ENCODE data around the gene CDK3. TPM values are rescaled to one million over a fixed set of nuclear protein-coding genes. Genes with fewer than 3 reads are reported as not detected.
"Not testable (repeated sequence)": the region's sequence is repeated elsewhere in the genome, so short reads cannot be mapped to it uniquely, and the experiment has no call there.

Gene CDK3
- total RNA-seq, 4 donors from 2014 or later: 2.4 to 6.6 (median 3.6) TPM

DNA sequence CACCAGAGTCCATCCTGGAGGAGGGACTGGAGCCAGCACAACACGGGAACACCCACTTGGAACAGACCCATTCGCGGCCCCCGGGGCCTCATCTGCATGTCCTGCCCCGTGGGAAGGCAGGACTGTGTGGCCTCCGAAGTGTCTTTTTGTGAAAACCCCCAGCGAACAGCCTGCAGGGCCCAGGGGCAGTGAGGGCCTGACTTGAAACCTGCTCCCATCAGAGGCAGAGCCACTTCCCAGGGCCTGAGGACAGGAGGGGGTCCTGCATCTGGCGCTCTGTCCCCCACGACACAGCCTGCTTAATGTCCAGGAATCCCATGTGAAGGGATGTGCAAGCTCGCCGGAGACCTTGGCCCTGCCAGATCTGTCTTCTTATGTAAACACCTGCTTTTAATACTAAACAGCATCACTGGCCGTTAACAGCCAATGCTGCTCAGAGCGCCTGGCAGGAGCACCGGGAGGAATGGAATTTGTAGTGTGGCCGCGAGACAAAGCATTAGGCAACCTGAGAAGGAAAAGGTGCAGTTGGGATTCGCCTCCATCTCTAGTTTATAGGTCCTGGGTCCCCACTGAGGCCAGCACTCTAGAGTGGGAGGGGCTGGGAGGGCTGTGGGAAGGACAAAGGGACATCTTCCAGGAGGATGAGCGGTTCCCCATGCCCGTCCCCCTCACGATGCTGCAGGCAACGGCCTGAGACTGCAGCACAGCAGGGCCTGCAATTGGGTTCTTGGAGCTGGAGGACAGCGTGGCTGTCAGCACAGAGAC is 36.0 kb downstream of the CDK3 start:
- Histone ChIP-seq H3K4me1 (peaks cover 0 to 15% (median 0%) of the 10 kb centered on the region in 3 donors), H3K36me3 (peaks cover 15 to 42% (median 25%) of the 10 kb centered on the region in 3 donors), H3K27me3 (no peaks in the 10 kb centered on the region), H3K4me3 (no peak overlapping the region), H3K9me3 (no peaks in the 10 kb centered on the region), H3K27ac (no peak overlapping the region)
- intact Hi-C loops (cut with DNase I): no loop called here
- TF ChIP-seq, protein P1, sequence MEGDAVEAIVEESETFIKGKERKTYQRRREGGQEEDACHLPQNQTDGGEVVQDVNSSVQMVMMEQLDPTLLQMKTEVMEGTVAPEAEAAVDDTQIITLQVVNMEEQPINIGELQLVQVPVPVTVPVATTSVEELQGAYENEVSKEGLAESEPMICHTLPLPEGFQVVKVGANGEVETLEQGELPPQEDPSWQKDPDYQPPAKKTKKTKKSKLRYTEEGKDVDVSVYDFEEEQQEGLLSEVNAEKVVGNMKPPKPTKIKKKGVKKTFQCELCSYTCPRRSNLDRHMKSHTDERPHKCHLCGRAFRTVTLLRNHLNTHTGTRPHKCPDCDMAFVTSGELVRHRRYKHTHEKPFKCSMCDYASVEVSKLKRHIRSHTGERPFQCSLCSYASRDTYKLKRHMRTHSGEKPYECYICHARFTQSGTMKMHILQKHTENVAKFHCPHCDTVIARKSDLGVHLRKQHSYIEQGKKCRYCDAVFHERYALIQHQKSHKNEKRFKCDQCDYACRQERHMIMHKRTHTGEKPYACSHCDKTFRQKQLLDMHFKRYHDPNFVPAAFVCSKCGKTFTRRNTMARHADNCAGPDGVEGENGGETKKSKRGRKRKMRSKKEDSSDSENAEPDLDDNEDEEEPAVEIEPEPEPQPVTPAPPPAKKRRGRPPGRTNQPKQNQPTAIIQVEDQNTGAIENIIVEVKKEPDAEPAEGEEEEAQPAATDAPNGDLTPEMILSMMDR (IDR thresholded peaks at IDR 0.05): no peak
- TF ChIP-seq POLR2A (IDR thresholded peaks at IDR 0.05): no peak
- no peak for DNase-seq
- 40 to 45% methylated on average over 10 to 13 of the region's 22 CpGs for WGBS, 2 donors

DNA sequence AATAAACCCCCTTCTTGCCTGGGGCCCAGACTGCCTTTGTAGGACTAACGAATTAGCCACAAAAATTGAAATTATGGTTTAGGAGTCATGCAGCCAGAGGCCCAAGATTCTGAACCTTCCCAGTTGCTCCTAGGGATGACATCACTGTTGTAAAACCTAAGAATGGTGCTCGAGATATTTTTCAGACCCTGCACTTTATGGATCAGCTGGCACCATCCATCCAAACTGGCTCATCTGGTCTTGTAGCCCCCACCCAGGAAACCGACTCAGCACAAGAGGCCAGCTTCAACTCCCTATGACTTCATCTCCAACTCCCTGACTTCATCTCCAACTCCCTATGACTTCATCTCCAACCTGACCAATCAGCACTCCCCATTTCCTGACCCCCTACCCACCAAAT is 37.4 kb downstream of the CDK3 start:
- intact Hi-C loops (cut with DNase I): no loop called here
- Histone ChIP-seq H3K9me3 (no peaks in the 10 kb centered on the region), H3K27ac (peak overlapping the region in 1 of 4 donors; percentile 23), H3K4me1 (peaks cover 0 to 16% (median 0%) of the 10 kb centered on the region in 3 donors), H3K36me3 (peaks cover 26 to 55% (median 39%) of the 10 kb centered on the region in 3 donors), H3K27me3 (no peaks in the 10 kb centered on the region), H3K4me3 (no peak overlapping the region)
- no peak for DNase-seq
- WGBS, 2 donors: 66% methylated on average over 2 to 3 of the region's 3 CpGs
- TF ChIP-seq, protein P1 (IDR thresholded peaks at IDR 0.05): no peak
- no peak for TF ChIP-seq POLR2A (IDR thresholded peaks at IDR 0.05)

DNA sequence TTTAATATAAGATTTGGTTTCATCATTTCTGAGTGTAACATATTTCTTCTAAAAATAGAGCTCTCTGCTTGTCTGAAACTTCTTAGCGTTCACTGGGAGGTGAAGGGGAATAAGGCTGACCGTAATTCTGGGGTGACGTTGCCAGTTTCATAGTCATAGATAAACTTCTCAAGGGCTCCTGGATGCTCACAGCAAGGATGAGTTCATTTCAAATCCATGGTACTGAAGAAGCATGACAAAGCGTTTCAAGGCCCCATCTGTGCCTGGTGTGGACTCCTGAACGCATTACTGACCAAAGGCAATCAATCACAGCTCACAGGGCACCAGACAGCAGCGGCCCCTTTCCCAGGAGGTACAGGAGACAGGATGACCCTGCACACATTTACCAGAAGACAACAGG is 38.5 kb downstream of the CDK3 start:
- Histone ChIP-seq H3K27ac (no peak overlapping the region), H3K36me3 (peaks cover 37 to 66% (median 49%) of the 10 kb centered on the region in 3 donors), H3K4me3 (no peak overlapping the region), H3K4me1 (peaks cover 3 to 27% (median 6%) of the 10 kb centered on the region in 3 donors), H3K9me3 (no peaks in the 10 kb centered on the region), H3K27me3 (no peaks in the 10 kb centered on the region)
- intact Hi-C loops (cut with DNase I): no loop called here
- TF ChIP-seq POLR2A (IDR thresholded peaks at IDR 0.05): no peak
- TF ChIP-seq, protein P1 (IDR thresholded peaks at IDR 0.05): no peak
- no peak for DNase-seq
- 88 to 91% methylated on average over 4 to 5 of the region's 6 CpGs for WGBS, 2 donors

DNA sequence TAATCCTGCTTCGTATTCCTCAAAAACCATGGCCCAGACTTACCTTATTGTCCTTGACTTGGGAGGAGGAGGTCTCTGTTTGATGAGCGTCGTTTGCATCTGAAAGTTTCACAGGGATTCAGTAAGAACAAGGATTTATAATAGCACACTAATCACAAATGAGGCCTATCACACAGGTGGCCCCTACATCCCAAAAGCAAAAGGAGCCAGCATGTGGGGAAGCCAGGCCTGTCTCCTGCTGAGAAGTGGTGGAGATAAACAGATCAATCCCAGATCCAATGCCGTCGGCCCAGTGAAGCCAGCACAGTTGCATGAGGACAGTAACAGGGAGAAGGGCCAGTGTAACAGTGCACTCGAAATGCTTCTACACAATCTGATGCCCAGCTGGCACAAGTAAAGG is 39.7 kb downstream of the CDK3 start:
- DNase-seq: no peak
- intact Hi-C loops (cut with DNase I): no loop called here
- Histone ChIP-seq H3K9me3 (no peaks in the 10 kb centered on the region), H3K4me1 (peaks cover 11 to 39% (median 16%) of the 10 kb centered on the region in 3 donors), H3K27ac (no peak overlapping the region), H3K27me3 (no peaks in the 10 kb centered on the region), H3K36me3 (peaks cover 40 to 78% (median 61%) of the 10 kb centered on the region in 3 donors), H3K4me3 (no peak overlapping the region)
- WGBS, 2 donors: 67 to 83% methylated on average over 4 to 5 of the region's 6 CpGs
- TF ChIP-seq, protein P1 (IDR thresholded peaks at IDR 0.05): no peak

DNA sequence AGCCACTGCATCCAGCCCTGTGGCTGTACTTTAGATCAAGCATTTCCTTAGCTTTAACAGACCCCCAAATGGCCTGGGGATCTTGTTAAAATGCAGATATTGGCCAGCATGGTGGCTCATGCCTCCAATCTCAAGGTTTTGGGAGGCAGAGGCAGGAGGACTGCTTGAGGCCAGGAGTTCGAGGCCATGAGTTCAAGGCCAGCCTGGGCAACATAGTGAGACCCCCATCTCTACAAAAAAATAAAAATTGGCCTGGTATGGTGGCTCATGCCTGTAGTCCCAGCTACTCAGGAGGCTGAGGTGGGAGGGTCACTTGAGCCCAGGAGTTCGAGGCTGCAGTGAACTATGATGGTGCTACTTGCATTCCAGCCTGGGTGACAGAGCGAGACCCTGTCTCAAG is 42.2 kb downstream of the CDK3 start:
- H3K9me3 ChIP-seq; H3K27me3 ChIP-seq; intact Hi-C loops (cut with DNase I); DNase-seq; H3K4me3 ChIP-seq: not testable (repeated sequence)
- H3K36me3 ChIP-seq: peaks cover 60 to 100% (median 85%) of the 10 kb centered on the region in 3 donors
- H3K27ac ChIP-seq: peak overlapping the region in 3 of 4 donors; percentile 72 to 88 (median 83)
- peaks cover 11 to 43% (median 16%) of the 10 kb centered on the region in 3 donors for H3K4me1 ChIP-seq
- 94 to 100% methylated on average over 2 of the region's 3 CpGs for WGBS, 2 donors

DNA sequence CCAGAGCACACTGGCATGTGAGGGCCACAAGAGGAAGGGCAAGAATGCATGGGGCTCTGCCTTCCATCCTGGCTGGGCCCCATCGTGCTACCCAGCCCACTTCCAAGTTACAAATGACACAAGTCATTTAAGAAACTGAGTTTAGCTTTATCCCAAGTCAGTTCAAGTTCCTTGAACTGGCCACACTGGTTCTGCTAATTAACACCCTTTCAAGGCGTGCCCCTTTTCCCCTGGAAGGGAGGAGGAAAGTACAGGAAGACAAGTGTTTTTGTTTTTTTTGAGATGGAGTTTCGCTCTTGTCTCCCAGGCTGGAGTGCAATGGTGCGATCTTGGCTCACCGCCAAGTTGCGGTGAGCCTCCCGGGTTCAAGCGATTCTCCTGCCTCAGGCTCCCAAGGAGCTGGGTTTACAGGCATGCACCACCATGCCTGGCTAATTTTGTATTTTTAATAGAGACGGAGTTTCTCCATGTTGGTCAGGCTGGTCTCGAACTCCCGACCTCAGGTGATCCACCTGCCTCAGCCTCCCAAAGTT is 43.9 kb downstream of the CDK3 start:
- H3K27ac ChIP-seq: peak overlapping the region; percentile 67 to 88 (median 78)
- H3K27me3 ChIP-seq; H3K4me3 ChIP-seq; H3K9me3 ChIP-seq; DNase-seq; intact Hi-C loops (cut with DNase I): not testable (repeated sequence)
- peaks cover 63 to 100% (median 93%) of the 10 kb centered on the region in 3 donors for H3K36me3 ChIP-seq
- 38 to 72% methylated on average over 2 to 5 of the region's 11 CpGs for WGBS, 2 donors
- peaks cover 11 to 55% (median 16%) of the 10 kb centered on the region in 3 donors for H3K4me1 ChIP-seq

Measured in esophagus squamous epithelium (tissue), 5 donors.